GM21360 (cell line): ENCODE data around the gene FLRT2.

Source experiments
- ATAC-seq: cut with Tn5 transposase; IDR thresholded peaks from one replicate; pipeline ENCODE4 v1.9.1; 2021; ENCODE audit warnings: mild to moderate bottlenecking, moderate library complexity; ENCODE audit not compliant: unreplicated experiment

FLRT2 gene

DNA sequence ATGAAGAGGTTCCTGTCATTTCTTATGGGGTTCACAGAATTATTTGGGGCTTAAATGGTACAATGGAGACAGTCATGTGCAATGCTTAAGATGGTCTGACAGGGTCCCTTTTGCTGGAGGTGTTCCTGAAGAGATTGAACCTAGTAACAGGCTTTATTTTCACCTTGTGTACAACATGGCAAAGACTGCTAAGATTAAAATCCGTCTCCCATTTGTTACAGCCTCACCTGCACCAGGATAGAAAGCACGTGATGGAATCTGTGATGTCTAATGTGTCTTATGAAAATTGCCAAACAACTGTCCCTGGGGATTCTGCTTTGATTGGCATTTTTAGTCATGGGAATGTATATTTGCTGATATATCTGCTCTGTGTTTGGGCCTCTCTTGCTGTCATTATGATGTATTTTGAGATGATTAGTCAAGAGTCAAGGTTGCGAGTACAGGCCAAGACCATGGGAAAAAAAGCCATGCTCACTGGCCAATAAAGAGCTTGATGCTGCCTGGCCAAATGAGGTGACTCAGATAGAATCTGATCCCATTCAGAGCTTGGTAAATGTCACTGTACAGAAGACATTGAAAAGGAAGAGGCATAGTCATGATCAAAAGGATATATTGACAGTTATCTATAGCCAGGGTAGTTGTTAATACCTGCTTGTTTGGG lies 96.1 kb downstream of the FLRT2 start:
- ATAC-seq, result no peak

DNA sequence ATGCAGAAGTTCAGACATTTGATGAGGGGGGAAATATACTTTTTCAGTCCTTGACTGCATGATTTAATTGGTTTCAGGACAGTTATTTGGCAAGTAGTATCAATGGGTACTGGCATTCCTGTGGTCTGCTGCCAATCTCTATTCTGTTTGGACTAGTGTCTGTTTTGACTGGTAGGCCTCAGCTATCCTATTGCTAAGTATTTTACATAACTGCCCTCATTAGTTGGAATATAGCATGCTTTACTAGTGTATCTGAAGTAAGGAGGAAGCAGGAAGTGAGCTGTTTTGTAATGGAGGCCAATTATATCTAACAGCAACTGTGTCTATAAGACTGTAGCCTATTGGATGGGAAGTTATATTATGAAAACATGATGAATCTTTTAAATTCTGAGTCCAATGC lies 104.3 kb downstream of the FLRT2 start:
- no peak for ATAC-seq

DNA sequence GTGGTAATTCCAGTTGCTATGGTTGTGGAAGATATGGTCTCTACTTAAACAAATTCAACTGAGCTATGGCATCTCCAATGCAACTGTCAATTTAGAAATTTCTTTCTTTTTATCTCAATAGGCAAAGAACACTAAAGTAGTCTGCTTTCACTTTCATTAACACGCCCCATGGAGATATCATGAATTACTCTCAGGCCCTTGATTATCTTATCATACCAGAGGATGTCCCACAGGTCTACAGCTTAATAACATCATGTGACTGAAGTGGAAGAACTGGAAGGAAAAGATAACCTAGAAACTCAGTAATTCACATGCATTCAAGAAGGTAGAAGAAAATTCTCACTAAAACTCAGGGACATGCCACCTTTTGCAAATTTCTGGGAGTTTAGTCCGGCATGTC lies 114.3 kb downstream of the FLRT2 start:
- ATAC-seq, result no peak

DNA sequence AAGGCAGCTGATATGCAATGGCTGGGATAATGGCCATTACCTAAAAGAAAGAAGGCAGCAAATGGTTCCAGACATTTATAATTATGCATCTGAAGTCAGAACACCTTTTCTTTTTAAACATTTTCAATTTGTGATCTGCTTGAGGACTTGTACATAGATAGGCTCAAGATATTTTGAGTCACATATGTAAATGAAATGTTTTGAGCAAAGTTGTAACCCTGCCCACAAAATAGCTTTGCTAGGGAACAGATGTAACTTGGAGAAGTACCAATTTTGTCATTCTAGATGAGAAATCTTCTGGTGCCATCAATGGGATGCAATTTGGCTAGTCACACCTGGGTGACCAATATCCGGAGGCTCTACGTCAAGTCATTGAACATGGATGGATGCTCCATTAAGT lies 123.1 kb downstream of the FLRT2 start:
- ATAC-seq, result no peak

DNA sequence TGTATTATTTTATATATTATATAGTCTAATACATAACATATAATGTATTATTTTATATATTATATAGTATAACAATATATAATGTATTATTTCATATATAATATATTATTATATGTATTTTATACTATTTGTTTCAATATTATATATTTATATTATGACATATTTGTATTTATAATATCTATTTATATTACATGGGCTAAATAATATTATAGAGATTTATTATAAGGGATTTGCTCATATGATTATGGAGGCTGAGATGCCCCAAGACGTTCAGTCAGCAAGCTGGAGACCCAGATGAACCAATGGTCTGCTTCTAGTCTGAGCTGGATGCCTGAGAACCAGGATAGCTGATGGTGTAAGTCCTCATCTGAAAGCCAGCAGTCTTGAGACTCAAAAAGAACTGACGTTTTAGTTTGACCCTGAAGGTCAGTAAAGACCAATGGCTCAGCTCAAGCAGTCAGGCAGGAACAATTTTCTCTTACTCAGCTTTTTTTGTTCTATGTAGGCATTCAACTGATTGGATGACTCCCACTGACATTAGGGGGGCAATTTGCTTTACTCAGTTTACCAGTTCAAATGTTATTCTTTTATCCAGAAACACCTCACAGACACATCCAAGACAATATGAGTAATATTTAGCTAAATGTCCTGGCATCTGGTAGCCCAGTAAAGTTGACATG lies 130.4 kb downstream of the FLRT2 start:
- no peak for ATAC-seq

DNA sequence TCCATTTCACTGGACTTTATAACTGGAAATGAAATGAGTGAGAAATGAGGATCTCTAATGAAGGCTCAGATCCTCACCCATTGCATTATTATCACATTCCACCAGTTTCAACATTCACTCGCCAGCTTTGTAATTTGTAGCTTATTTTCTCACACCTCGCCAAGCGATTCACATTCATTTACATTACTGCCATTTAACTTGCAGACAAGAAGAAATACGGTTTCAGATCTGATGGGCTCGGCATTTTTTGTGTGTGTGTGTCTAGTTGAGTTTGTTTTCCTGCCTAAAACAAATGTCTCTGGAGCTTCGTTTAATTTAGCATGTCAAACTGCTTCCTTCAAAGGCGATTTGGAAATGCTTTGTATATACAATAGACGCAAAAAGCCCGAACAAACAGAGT lies 132.2 kb downstream of the FLRT2 start:
- no peak for ATAC-seq

DNA sequence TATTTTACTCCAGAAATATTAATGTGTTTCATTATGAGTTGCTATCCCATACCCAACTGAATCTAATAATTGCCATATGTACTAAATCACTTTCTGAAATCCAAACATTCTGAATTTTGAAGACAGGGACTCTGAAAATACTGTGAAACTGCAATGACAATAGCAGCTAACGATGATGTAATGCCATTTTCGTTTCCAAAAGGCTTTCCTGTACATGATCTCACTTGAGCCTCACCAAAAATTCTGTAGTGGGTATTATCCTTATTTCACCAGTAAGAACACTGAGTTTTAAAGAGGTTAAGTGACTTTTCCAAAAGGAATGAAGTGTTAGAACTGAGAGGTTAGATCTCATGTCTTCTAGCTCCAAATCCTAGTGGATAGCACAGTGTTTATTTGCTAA lies 133.3 kb downstream of the FLRT2 start:
- no peak for ATAC-seq

DNA sequence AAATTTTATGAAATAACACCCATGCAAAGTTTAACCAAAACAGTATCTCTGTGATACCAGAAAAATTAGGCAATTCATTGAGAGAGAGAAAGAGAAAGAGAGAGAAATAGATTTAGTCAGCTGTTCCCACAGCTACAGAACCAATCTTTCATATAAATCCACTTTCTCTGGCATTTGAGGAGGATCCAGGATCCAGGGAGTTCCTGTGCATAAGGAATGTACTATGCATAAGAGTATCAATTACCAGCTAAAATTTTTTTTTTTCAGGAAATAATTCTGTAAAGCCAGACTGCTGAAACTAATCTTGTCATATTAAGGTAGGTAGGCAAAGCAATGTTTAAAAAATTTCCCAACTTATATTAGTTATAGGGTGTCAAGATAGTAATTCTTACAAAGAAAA lies 133.7 kb downstream of the FLRT2 start:
- no peak for ATAC-seq

DNA sequence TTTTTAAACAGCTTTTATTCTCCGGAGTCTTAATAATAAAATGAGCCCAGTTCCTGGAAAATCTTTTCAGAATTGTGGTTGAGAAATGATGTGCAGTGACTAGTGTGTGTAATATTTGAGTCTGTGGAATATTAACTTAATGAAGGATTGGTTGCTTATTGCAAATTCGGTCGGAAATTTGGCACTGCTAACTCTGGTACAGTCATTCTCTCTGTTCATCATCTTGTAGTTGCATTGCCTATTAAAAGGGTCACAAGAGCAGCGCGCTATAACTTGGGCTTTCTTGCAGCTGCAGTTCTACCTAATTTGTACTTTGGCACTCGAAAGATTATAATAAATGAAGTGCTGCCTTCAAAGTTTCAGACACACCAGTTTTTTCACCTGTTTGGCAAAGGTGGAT lies 146.0 kb downstream of the FLRT2 start:
- no peak for ATAC-seq

DNA sequence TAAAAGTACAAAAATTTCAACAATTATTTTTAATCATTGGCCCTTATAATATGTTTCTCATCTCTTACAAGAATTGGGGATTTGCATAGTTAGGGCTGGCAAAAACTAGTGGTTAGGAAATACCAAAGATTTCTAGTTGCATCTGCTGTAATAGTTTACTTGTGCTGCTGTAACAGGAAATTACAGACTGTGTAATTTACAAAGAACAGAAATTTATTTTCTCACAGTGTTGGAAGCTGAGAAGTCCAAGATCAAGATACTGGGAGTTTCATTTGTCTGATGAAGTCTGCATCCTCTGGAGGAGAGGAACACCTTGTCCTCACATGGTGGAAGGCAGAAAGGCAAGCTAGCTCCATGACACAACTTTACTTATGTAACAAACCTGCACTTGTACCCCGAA lies 157.0 kb downstream of the FLRT2 start:
- no peak for ATAC-seq

DNA sequence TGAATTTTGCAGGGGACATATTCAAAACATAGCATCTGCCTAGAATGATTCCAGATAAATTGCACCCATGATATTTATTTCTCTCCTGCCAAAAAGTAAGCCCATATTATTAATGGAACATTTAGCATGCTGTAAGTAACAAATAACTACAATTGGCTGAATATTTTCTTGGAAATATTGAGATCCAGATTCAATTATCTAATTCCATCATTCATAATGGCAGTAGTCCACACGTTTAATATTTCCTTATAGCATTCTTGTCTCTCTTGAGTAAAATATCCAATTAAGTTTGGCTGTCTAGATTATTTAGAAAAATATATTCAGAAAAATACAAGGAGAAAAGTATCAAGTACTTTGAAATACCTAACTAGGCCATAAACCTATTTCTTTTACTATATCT lies 157.5 kb downstream of the FLRT2 start:
- ATAC-seq, result no peak

DNA sequence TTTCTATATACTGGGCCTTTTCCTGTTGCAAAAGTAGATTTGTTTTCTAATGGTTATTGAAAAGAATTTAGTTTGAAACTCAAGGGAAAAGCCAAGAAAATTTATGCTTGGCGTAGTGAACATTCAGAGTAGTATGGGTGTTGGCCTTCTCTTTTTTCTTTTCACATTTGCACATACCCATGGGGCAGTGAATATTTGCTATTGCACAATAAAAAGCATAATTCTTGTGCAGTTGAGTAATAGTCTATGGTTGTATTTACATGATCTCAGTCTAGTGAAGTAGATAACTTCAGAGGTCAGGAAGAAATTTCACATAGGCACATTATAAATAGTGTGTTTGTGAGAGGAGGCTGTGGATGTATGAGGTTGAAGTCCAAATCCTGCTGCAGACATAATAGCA lies 158.1 kb downstream of the FLRT2 start:
- no peak for ATAC-seq

DNA sequence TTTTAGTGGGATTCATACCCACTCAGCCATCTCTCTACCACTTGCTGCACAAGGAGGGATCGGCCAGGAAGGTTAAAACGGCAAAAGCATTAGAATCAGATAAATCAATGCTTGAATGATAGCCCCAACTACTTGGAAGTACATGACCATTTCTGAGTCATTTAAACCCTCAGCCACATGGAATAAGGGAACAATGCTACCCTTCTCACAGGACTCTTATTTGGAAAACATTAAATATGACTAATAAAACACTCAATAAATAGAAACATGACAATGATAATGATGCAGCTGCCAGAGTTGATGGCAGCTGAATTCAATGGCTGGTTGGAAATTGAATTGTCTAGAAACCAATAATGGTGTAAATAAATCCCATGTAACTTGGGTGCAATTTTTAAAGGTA lies 165.4 kb downstream of the FLRT2 start:
- ATAC-seq, result no peak

DNA sequence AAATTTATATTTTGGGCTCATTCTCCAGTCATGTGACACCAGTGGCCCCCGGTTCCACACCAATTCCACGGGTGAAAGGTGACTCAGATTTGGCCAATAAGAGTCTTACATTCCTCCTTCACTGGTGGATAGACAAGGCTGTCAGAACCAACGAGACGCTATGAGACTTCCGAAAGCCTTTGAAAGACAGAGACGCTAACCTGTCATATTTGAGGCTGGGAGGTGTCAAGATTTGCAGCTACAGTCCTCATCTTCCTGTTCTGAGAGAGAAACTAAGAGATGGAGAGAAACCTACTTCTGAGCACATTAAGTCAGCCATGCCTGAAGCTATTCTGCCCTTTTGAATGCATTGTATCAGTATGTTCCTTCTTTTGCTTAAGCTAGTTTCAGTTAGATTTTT lies 171.2 kb downstream of the FLRT2 start:
- ATAC-seq, result no peak

DNA sequence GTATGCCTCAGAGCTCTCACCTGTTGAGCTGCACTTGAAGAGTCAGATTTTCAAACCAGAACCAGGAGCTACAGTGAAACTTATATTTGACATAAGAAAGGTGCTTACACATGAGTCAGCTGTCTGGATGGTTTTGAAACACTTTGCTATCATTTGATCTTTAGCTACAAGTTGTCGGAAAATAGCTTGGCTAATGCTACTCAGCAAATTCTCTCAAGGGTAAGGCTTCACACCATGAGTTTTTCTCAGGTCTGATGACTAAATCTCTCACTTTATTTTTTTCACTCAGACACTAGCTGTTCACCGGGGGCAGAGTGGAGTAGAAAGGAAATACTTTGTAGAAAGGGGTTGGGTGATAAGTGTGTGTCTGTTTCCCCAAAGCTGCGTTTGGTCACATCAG lies 171.8 kb downstream of the FLRT2 start:
- no peak for ATAC-seq

DNA sequence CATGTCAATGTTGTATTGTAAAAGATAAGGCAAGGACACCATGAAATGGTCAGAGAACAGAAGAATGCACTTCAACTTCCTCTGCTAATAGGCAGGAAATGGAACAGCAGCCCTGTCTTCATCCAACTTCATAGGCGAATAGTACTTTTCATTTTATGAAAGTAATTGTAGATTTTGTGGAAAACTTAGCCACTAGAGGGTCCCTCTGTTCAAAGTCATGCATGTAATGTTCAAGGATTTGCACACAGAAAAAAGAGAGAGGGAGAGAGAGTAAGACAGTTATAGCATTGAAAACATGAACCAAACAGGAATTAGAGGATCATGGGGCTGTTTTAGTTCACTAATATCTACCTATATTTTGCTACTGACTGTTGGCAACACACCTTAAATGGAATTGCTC lies 172.2 kb downstream of the FLRT2 start:
- ATAC-seq, result no peak

DNA sequence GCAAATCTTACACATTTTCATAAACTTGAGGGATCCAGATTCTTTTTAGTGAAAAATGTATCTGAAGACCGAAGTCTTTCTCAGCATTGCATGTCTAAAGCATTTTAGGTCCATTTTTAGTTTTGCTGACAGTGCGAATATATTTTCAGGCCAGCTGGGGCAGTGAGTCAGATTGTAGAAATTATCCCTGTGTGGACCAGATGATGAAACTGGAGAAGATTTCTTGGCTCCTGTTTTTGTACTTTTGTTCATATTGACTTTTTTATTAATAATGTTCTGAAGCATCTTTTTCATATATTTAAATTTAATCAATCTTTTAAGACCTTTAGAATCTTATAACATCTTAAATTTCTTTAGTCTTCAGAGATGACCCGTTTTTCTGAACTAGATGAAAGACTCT lies 173.1 kb downstream of the FLRT2 start:
- no peak for ATAC-seq
